ENCODE data around the gene JAK1. TPM values are rescaled to one million over a fixed set of nuclear protein-coding genes. Genes with fewer than 3 reads are reported as not detected.

The JAK1 gene
- total RNA-seq, 4 donors from 2014 or later = 214 to 288 (median 265) TPM

DNA sequence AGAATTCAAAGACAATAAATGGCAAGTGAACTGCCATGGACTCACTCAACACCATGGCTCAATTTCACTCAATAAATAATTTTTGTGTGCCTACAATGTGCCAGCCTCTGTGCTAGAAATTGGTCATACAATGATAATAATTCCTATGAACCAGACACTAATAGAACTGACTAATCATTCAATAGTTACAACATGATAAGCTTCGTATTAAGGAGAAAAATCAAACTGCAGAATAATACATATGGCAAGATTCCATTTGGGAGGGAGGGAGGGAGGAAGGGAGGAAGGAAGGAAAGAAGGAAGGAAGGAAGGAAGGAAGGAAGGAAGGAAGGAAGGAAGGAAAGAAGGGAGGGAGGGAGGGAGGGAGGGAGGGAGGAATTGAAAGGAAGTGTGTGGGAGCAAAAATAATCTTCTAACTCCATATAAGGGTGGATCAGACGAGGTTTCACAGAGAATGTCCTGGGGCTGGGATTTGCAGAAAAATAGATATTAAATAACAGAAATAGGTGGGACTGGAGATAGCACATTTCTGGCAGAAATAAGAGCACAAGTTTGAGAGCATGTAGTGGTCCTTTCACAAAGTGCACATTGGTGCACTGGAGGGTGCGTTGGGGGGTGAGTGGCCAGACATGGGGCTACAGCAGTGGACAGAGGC lies 52.9 kb downstream of the JAK1 start:
- TF ChIP-seq CTCF (IDR thresholded peaks at IDR 0.05; ENCODE audit: low read depth) = no peak

DNA sequence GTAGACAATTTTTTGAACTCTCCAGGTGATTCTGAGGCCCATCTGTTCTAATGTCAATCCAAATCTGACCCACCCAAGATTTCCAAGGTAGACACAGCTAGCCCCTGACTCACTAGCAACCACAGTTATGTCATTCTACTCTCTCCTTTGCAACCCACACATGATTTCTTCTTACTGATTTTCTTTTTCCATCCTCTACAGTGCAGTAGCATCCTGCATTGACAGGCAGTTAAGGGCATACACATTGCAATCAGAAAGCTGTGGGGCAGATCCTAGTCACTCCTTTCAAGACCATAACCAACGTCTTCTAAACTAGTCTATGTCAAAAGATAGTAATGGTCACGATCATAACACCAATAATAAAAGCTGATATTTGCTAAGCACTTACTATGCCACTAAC lies 54.2 kb downstream of the JAK1 start:
- no peak for TF ChIP-seq CTCF (IDR thresholded peaks at IDR 0.05; ENCODE audit: low read depth)

- no peak for TF ChIP-seq CTCF (IDR thresholded peaks at IDR 0.05; ENCODE audit: low read depth)
Measured at GRCh38 chr1:64911326-64911725, 55.0 kb downstream of the JAK1 start.

GRCh38 chr1:64909031-64909430 lies 57.3 kb downstream of the JAK1 start:
- TF ChIP-seq CTCF (IDR thresholded peaks at IDR 0.05; ENCODE audit: low read depth) = no peak

DNA sequence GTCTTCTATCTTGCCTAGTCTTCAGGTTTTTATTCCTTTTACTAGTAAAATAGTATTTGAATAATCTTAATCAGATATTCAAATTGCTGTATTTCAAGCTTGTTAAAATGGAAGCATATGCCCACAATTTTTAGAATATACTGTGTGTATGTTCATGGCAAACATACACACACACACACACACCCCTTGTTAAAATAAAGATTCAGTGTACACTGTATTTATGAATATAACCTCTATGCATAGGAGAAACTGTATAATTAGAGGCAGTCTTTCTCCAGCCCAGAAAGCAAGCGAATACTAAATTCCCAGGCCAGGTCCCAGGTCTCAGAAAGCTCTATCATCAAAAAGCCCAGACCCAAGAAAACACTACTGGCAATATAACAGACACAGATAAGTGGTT lies 57.8 kb downstream of the JAK1 start:
- no peak for TF ChIP-seq CTCF (IDR thresholded peaks at IDR 0.05; ENCODE audit: low read depth)

GRCh38 chr1:64906447-64906846 lies 59.9 kb downstream of the JAK1 start:
- TF ChIP-seq CTCF (IDR thresholded peaks at IDR 0.05; ENCODE audit: low read depth) = no peak

DNA sequence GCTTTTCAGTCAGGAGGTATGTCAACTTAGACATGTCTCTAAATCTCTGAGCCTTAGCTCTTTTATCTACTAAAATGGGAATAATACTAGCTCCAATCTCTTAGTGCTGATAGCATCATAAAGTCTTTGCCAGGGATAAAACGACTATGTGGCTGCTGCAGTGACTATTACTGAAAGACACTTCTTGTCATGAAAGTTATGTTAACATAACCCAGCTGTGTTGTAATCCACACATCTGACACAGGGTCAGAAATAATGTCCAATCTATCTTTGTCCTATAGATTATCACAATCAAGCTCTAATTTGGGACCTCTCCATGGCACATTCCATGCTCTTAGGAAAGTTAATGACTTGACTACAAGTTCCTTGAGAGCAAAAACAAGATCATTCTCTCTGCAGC lies 62.8 kb downstream of the JAK1 start:
- TF ChIP-seq CTCF (IDR thresholded peaks at IDR 0.05; ENCODE audit: low read depth) = no peak

Measured in subcutaneous adipose tissue (tissue), 4 donors.